KMS-11 (cell line): ENCODE results near the gene HPSE2.

ENCODE experiments used
- H2AFZ ChIP-seq: fragments of 200-600 bp; sonication (generic); 2 replicates; pipeline ENCODE4 v1.6.1; 2016; ENCODE audit warnings: antibody characterized with exemption, mixed run types, low read depth
- H3K27ac ChIP-seq: fragments of 200-600 bp; sonication (generic); 2 replicates; pipeline ENCODE4 v1.6.1; 2016; ENCODE audit warnings: mild to moderate bottlenecking, mixed run types
- H3K27me3 ChIP-seq: fragments of 200-600 bp; sonication (generic); 2 replicates; pipeline ENCODE4 v1.6.1; 2017; ENCODE audit warnings: mild to moderate bottlenecking, low read depth, mixed run types, moderate library complexity; ENCODE audit not compliant: insufficient read depth
- H3K36me3 ChIP-seq: fragments of 200-600 bp; sonication (generic); 2 replicates; pipeline ENCODE4 v1.6.1; 2017; ENCODE audit warnings: mild to moderate bottlenecking, mixed run types; ENCODE audit not compliant: insufficient read depth
- H3K4me1 ChIP-seq: fragments of 200-600 bp; sonication (generic); 2 replicates; pipeline ENCODE4 v1.6.1; 2016; ENCODE audit warnings: mild to moderate bottlenecking, low read depth, mixed run types; ENCODE audit not compliant: poor library complexity, severe bottlenecking
- H3K4me2 ChIP-seq: fragments of 200-600 bp; sonication (generic); 2 replicates; pipeline ENCODE4 v1.7.0; 2016; ENCODE audit warnings: mild to moderate bottlenecking, mixed run types
- H3K4me3 ChIP-seq: fragments of 200-600 bp; sonication (generic); IDR thresholded peaks from 2 replicates; pipeline ENCODE4 v1.6.1; 2017; ENCODE audit warnings: low read depth, low read length, mixed read lengths; ENCODE audit not compliant: insufficient read depth
- H3K79me2 ChIP-seq: fragments of 200-600 bp; sonication (generic); 2 replicates; pipeline ENCODE4 v1.6.1; 2016; ENCODE audit warnings: low read depth, mixed run types; ENCODE audit not compliant: insufficient read depth
- H3K9ac ChIP-seq: fragments of 200-600 bp; sonication (generic); 2 replicates; pipeline ENCODE4 v1.6.1; 2016; ENCODE audit warnings: mild to moderate bottlenecking, mixed run types
- H4K20me1 ChIP-seq: fragments of 200-600 bp; sonication (generic); 2 replicates; pipeline ENCODE4 v1.6.1; 2016; ENCODE audit warnings: mild to moderate bottlenecking, mixed run types; ENCODE audit not compliant: insufficient read depth
- CTCF ChIP-seq: fragments of 200-600 bp; sonication (generic); conservative IDR thresholded peaks from 2 replicates; pipeline ENCODE4 v1.6.1; 2017; ENCODE audit warnings: low read depth, mild to moderate bottlenecking, antibody characterized with exemption, low read length, moderate library complexity, mixed read lengths

Gene HPSE2

GRCh38 chr10:99057936-99058690, 177.5 kb downstream of the HPSE2 start:
- H3K27me3 ChIP-seq = no peaks in the 10 kb centered on the region
- no peak overlapping the region for H3K4me3 ChIP-seq
- no peak overlapping the region for H2AFZ ChIP-seq
- no peak overlapping the region for H3K9ac ChIP-seq
- no peak overlapping the region for H3K27ac ChIP-seq
- H3K79me2 ChIP-seq = no peaks in the 10 kb centered on the region
- no peak overlapping the region for H3K4me2 ChIP-seq
- no peak for TF ChIP-seq CTCF
- H4K20me1 ChIP-seq = no peaks in the 10 kb centered on the region
- H3K36me3 ChIP-seq = no peaks in the 10 kb centered on the region
- H3K4me1 ChIP-seq = no peaks in the 10 kb centered on the region

- H4K20me1 ChIP-seq = no peaks in the 10 kb centered on the region
- no peak overlapping the region for H3K27ac ChIP-seq
- no peaks in the 10 kb centered on the region for H3K4me1 ChIP-seq
- no peaks in the 10 kb centered on the region for H3K27me3 ChIP-seq
- H3K9ac ChIP-seq = no peak overlapping the region
- no peak overlapping the region for H2AFZ ChIP-seq
- H3K4me2 ChIP-seq = no peak overlapping the region
- H3K36me3 ChIP-seq = no peaks in the 10 kb centered on the region
- no peak overlapping the region for H3K4me3 ChIP-seq
- TF ChIP-seq CTCF = no peak
- no peaks in the 10 kb centered on the region for H3K79me2 ChIP-seq
Observed at GRCh38 chr10:99045671-99046070, 190.0 kb downstream of the HPSE2 start.

- no peaks in the 10 kb centered on the region for H4K20me1 ChIP-seq
- no peak overlapping the region for H3K9ac ChIP-seq
- H3K79me2 ChIP-seq = no peaks in the 10 kb centered on the region
Observed at GRCh38 chr10:99042051-99042771, 193.4 kb downstream of the HPSE2 start.

GRCh38 chr10:99041468-99041867, 194.2 kb downstream of the HPSE2 start:
- Histone ChIP-seq H3K27me3 (no peaks in the 10 kb centered on the region), H3K4me1 (no peaks in the 10 kb centered on the region), H3K79me2 (no peaks in the 10 kb centered on the region), H3K4me2 (no peak overlapping the region), H4K20me1 (no peaks in the 10 kb centered on the region), H3K9ac (no peak overlapping the region), H3K4me3 (no peak overlapping the region), H3K36me3 (no peaks in the 10 kb centered on the region), H3K27ac (no peak overlapping the region), H2AFZ (no peak overlapping the region)
- TF ChIP-seq CTCF = no peak

More at GRCh38 chr10:99042051-99042771, 193.4 kb downstream of the HPSE2 start:
- Histone ChIP-seq H2AFZ (no peak overlapping the region; the same call in 1 of the 2 replicates), H3K4me3 (no peak overlapping the region), H3K27me3 (no peaks in the 10 kb centered on the region), H3K36me3 (no peaks in the 10 kb centered on the region), H3K27ac (no peak overlapping the region), H3K4me2 (no peak overlapping the region), H3K4me1 (no peaks in the 10 kb centered on the region)
- TF ChIP-seq CTCF = no peak
